ENCODE results near the gene CRELD2. TPM values are rescaled to one million over a fixed set of nuclear protein-coding genes. Genes with fewer than 3 reads are reported as not detected.

CRELD2 gene
- polyA plus RNA-seq, 2 of the 4 experiments (the other 2 are of a cell fraction): 15.1 to 18.7 TPM

DNA sequence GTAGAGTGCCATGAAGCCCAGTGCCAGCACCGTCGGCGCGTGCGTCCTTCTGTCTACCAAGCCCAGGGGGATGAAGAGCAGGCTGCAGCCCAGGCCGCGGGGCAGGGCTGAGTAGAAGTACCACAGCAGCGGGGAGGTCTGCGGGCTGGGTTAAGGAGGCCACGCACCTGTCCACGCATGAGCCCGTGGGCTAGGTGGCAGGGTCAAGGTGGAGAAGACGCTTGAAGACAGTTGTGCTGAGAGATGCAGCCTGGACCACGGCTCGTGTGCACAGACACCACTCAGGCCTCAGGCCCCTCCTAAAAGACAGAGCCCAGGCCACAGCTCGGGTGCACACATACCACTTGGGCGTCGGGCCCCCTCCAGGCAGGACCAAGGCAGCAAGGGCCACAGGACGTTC lies 10.6 kb upstream of the CRELD2 start (continued):
- TF ChIP-seq NPAS2 (CRISPR knock-in tag; IDR thresholded peaks at IDR 0.05; ENCODE audit: borderline replicate concordance) (no peak), RCOR1 (IDR thresholded peaks at IDR 0.05; ENCODE audit: low read depth, low read length) (no peak), FOXS1 (CRISPR knock-in tag; IDR thresholded peaks at IDR 0.05) (no peak), EHF (CRISPR knock-in tag; IDR thresholded peaks at IDR 0.05) (no peak)

DNA sequence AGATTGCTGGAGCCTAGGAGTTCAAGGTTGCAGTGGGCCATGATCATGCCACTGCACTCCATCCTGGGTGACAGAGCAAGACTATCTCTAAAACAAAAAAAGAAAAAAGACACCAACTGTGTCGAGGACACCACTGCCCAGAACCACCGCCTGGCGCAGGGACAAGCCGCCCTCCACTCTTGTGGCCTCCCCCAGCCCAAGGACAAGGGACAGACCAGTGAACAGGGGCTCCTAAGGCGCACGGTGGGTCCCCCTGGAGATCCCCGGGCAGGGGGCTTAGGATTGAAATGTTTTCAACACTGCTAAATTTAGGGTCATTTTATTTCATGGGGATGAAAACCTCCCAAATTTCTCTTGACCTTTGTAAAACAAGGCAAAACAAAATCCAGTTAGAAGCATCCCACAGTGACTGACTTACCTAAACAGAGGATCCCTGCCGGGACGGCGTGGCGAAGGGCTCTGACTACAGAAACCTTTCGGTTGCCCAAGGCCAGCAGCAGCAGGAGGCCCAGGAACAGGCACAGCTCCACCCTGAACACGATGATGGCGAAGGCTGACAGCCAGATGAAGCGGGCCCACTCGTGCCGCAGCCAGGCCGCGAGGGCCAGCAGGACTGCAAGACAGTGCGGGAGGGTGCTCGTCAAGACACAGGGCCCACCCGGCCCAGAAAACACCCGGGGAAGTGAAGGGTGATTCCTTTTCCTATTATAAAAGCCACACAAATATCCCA lies 8.8 kb upstream of the CRELD2 start:
- Histone ChIP-seq H3K4me2 (no peak overlapping the region), H3K4me3 (no peak overlapping the region), H3K9me3 (no peaks in the 10 kb centered on the region), H3K27ac (no peak overlapping the region), H3K4me1 (no peaks in the 10 kb centered on the region)
- DNase-seq (ENCODE audit: low read depth in 1 of 2, low spot score in 1 of 2) (no peak), FAIRE-seq (no peak), ATAC-seq (no peak)
- ChIA-PET CTCF (no interaction called here), POLR2A (no interaction called here)
- WGBS (ENCODE audit: missing lambda C conversion rate): 93% methylated on average over 11 of the region's 23 CpGs
- no peak for TF ChIP-seq TFCP2L1 (CRISPR knock-in tag; IDR thresholded peaks at IDR 0.05)
- TF ChIP-seq CBX8 (IDR thresholded peaks at IDR 0.05): no peak
- TF ChIP-seq, protein P1, sequence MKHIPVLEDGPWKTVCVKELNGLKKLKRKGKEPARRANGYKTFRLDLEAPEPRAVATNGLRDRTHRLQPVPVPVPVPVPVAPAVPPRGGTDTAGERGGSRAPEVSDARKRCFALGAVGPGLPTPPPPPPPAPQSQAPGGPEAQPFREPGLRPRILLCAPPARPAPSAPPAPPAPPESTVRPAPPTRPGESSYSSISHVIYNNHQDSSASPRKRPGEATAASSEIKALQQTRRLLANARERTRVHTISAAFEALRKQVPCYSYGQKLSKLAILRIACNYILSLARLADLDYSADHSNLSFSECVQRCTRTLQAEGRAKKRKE (CRISPR knock-in tag; IDR thresholded peaks at IDR 0.05; ENCODE audit: low read depth): no peak
- TF ChIP-seq JUNB (IDR thresholded peaks at IDR 0.05): no peak
- TF ChIP-seq BCL3 (IDR thresholded peaks at IDR 0.05): no peak
- TF ChIP-seq, protein P2, sequence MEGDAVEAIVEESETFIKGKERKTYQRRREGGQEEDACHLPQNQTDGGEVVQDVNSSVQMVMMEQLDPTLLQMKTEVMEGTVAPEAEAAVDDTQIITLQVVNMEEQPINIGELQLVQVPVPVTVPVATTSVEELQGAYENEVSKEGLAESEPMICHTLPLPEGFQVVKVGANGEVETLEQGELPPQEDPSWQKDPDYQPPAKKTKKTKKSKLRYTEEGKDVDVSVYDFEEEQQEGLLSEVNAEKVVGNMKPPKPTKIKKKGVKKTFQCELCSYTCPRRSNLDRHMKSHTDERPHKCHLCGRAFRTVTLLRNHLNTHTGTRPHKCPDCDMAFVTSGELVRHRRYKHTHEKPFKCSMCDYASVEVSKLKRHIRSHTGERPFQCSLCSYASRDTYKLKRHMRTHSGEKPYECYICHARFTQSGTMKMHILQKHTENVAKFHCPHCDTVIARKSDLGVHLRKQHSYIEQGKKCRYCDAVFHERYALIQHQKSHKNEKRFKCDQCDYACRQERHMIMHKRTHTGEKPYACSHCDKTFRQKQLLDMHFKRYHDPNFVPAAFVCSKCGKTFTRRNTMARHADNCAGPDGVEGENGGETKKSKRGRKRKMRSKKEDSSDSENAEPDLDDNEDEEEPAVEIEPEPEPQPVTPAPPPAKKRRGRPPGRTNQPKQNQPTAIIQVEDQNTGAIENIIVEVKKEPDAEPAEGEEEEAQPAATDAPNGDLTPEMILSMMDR (IDR thresholded peaks at IDR 0.05): no peak
- TF ChIP-seq SMC3 (IDR thresholded peaks at IDR 0.05): no peak
- TF ChIP-seq, protein P3, sequence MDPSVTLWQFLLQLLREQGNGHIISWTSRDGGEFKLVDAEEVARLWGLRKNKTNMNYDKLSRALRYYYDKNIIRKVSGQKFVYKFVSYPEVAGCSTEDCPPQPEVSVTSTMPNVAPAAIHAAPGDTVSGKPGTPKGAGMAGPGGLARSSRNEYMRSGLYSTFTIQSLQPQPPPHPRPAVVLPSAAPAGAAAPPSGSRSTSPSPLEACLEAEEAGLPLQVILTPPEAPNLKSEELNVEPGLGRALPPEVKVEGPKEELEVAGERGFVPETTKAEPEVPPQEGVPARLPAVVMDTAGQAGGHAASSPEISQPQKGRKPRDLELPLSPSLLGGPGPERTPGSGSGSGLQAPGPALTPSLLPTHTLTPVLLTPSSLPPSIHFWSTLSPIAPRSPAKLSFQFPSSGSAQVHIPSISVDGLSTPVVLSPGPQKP (IDR thresholded peaks at IDR 0.05; ENCODE audit: low read depth, low read length): no peak
- no peak for TF ChIP-seq HOXB5 (CRISPR knock-in tag; IDR thresholded peaks at IDR 0.05)
- no peak for TF ChIP-seq ESRRA (IDR thresholded peaks at IDR 0.05; ENCODE audit: borderline replicate concordance, low read length)

DNA sequence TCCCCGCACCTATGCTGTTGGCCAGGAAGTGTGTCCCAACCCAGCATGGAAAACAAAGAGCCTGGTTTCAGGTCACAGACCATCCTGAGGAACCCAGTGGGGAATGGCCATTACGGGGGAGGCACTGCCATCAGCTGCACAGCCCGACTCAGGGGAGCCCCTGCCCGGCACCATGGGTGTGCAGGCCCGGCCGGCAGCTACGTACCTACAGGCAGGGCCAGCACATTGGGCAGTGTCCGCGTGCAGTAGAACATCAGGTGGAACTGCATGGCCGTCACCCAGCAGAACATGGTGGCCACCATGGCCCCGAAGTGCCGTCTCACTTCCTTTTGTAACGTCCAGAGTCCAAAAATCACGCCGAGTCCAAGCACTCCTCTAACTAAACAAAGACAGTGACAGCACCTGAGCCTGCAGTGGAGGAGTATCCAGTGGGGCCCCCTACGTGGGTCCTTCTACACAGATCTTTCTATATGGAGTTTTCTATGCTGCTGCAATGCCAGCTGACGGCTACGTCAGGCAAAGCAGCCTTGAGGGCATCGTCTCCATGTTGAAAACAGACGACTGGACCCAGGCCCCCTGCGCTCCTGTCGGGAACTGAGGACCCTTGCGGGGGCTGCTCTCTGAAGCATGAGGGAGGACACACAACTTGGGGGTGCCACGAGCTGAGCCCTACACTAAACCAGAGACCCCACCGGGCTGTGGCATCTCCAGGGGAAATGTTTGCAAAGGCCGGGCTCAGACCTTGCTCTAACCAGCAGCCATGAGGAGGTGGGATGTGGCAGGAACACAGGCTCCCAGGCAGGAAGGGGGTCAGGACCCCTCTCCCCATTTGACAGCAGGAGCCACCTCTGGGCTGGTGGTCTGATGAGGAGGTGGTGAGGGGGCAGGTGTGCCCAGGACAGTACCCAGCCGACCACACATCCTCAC lies 7.9 kb upstream of the CRELD2 start:
- TF ChIP-seq, protein P3 (IDR thresholded peaks at IDR 0.05; ENCODE audit: low read depth, low read length): no peak
- Histone ChIP-seq H3K4me3 (no peak overlapping the region), H3K9me3 (no peaks in the 10 kb centered on the region), H3K27ac (no peak overlapping the region), H3K4me1 (no peaks in the 10 kb centered on the region), H3K4me2 (no peak overlapping the region)
- ChIA-PET CTCF (no interaction called here), POLR2A (no interaction called here)
- 92% methylated on average over 13 of the region's 27 CpGs for WGBS (ENCODE audit: missing lambda C conversion rate)
- DNase-seq (ENCODE audit: low read depth in 1 of 2, low spot score in 1 of 2) (no peak), ATAC-seq (no peak), FAIRE-seq (no peak)

Data from A549 (cell line).